Endothelial cell of umbilical vein (primary cell): ENCODE data around the gene UPK3A. TPM values are rescaled to one million over a fixed set of nuclear protein-coding genes. Genes with fewer than 3 reads are reported as not detected.

Experiments used
- BruUV-seq: library from RNA; stranded (reverse); fragments of 400-500 nt; replicated peaks from 2 replicates; lab custom pipeline; 2021; lab: Mats Ljungman, UMichigan
- CTCF ChIA-PET: fragments of 300-600, 350-600 bp; sonication (Branson Sonifier 250); formaldehyde crosslinking; loops from one replicate; lab custom pipeline; 2021; ENCODE audit warnings: antibody characterized with exemption, inconsistent platforms; lab: Charles Lee
- POLR2A ChIA-PET: fragments of 300-600, 350-600 bp; sonication (Branson Sonifier 250); formaldehyde crosslinking; loops from one replicate; lab custom pipeline; 2021; ENCODE audit warnings: antibody characterized with exemption, inconsistent platforms; lab: Charles Lee
- DNase-seq: peaks from one replicate; pipeline ENCODE4 v3.0.0-alpha.2; 2011; ENCODE audit warnings: low read depth, low spot score
- FAIRE-seq: peaks from 2 replicates; lab custom pipeline; 2011; peaks lifted over from hg19 to GRCh38; lab: Jason Lieb, UNC
- H2AFZ ChIP-seq: 2 replicates; pipeline ENCODE4 v1.6.0; 2012; ENCODE audit warnings: low read depth, low read length, control low read depth, inconsistent platforms
- H3K27ac ChIP-seq: 2 replicates; pipeline ENCODE4 v1.5.1; 2011; ENCODE audit warnings: low read depth, mild to moderate bottlenecking, control low read depth, low read length, moderate library complexity; ENCODE audit not compliant: insufficient read depth
- H3K27me3 ChIP-seq, 2 experiments: 2 replicates each; pipeline versions ENCODE4 v1.6.0 to v1.6.1; 2011; ENCODE audit warnings: low read length in 2 of 2, mixed read lengths in 1 of 2; ENCODE audit not compliant: control insufficient read depth in 2 of 2, insufficient read depth in 2 of 2
- H3K36me3 ChIP-seq, 2 experiments: 2 replicates in 1 of 2; 3 replicates in 1 of 2; pipeline ENCODE4 v1.5.1; 2011; ENCODE audit warnings: low read length in 2 of 2, mild to moderate bottlenecking in 1 of 2, moderate library complexity in 1 of 2; ENCODE audit not compliant: control insufficient read depth in 2 of 2, insufficient read depth in 2 of 2; ENCODE audit errors: extremely low read depth in 1 of 2
- H3K4me1 ChIP-seq: 3 replicates; pipeline ENCODE4 v1.5.1; 2011; ENCODE audit warnings: mild to moderate bottlenecking, low read length; ENCODE audit not compliant: control insufficient read depth, insufficient read depth; ENCODE audit errors: extremely low read depth
- H3K4me2 ChIP-seq: 2 replicates; pipeline ENCODE4 v1.6.1; 2011; ENCODE audit warnings: low read length, control low read depth, mixed read lengths; ENCODE audit not compliant: insufficient read depth
- H3K4me3 ChIP-seq, 3 experiments: fragments of 200-600 bp in 1 of 3; sonication (generic), shearing (Covaris generic) in 1 of 3; replicated peaks in 1 of 3; 2 replicates each; pipeline ENCODE4 v1.5.1; 2011 to 2016; ENCODE audit warnings: control low read depth in 3 of 3, low read length in 3 of 3, mild to moderate bottlenecking in 2 of 3, inconsistent platforms in 1 of 3, low read depth in 1 of 3, moderate library complexity in 1 of 3; ENCODE audit not compliant: insufficient read depth in 1 of 3
- H3K79me2 ChIP-seq: 2 replicates; pipeline ENCODE4 v1.6.0; 2012; ENCODE audit warnings: low read length, inconsistent platforms; ENCODE audit not compliant: control insufficient read depth, insufficient read depth
- H3K9ac ChIP-seq: replicated peaks from 2 replicates; pipeline ENCODE3; 2011; ENCODE audit warnings: low read length, control low read depth; ENCODE audit not compliant: insufficient read depth; ENCODE audit errors: extremely low read depth
- H3K9me1 ChIP-seq: replicated peaks from 3 replicates; pipeline ENCODE4 v1.6.0; 2011; ENCODE audit warnings: mild to moderate bottlenecking, low read length; ENCODE audit not compliant: control insufficient read depth, insufficient read depth; ENCODE audit errors: extremely low read depth
- H3K9me3 ChIP-seq: replicated peaks from 2 replicates; pipeline ENCODE4 v1.5.1; 2012; ENCODE audit warnings: low read length, inconsistent platforms; ENCODE audit not compliant: control insufficient read depth, insufficient read depth
- H4K20me1 ChIP-seq: replicated peaks from 2 replicates; pipeline ENCODE3; 2011; ENCODE audit warnings: mild to moderate bottlenecking, low read length; ENCODE audit not compliant: control insufficient read depth, insufficient read depth; ENCODE audit errors: extremely low read depth
- CTCF ChIP-seq, 2 donors: IDR thresholded peaks; 1 replicate in 1 of 2; 2 replicates in 1 of 2; pipeline ENCODE4 v1.5.1; 2011; ENCODE audit warnings: low read length in 2 of 2, mild to moderate bottlenecking in 2 of 2, moderate library complexity in 2 of 2, control low read depth in 1 of 2, inconsistent platforms in 1 of 2, low read depth in 1 of 2; ENCODE audit not compliant: insufficient read depth in 1 of 2; ENCODE audit errors: extremely low read depth in 1 of 2
- EZH2 ChIP-seq: IDR thresholded peaks from 2 replicates; pipeline ENCODE4 v1.6.1; 2012; ENCODE audit warnings: borderline replicate concordance, low read depth, mild to moderate bottlenecking, moderate library complexity, low read length, inconsistent platforms; ENCODE audit not compliant: severe bottlenecking
- FOS ChIP-seq: IDR thresholded peaks from 2 replicates; pipeline ENCODE4 v1.6.1; 2011; ENCODE audit warnings: mild to moderate bottlenecking, low read length, moderate library complexity, borderline replicate concordance; ENCODE audit not compliant: insufficient read depth
- GATA2 ChIP-seq: IDR thresholded peaks from 2 replicates; pipeline ENCODE4 v1.7.0; 2011; ENCODE audit warnings: low read depth, mild to moderate bottlenecking, moderate library complexity, mixed read lengths, low read length; ENCODE audit not compliant: insufficient read length, insufficient read depth
- JUN ChIP-seq: IDR thresholded peaks from 2 replicates; pipeline ENCODE4 v1.6.1; 2011; ENCODE audit warnings: borderline replicate concordance, low read depth; ENCODE audit not compliant: insufficient read length, insufficient read depth
- MAX ChIP-seq: IDR thresholded peaks from 2 replicates; pipeline ENCODE4 v1.6.1; 2011; ENCODE audit not compliant: insufficient read depth, insufficient read length
- MYC ChIP-seq: IDR thresholded peaks from one replicate; pipeline ENCODE4 v1.6.1; 2011; ENCODE audit warnings: mild to moderate bottlenecking, low read depth, low read length
- POLR2A ChIP-seq: IDR thresholded peaks from 2 replicates; pipeline ENCODE4 v1.6.1; 2012; ENCODE audit warnings: low read depth, mild to moderate bottlenecking, control low read depth, low read length
- POLR2AphosphoS5 ChIP-seq: IDR thresholded peaks from 2 replicates; pipeline ENCODE4 v1.6.1; 2012; ENCODE audit warnings: low read depth, mild to moderate bottlenecking, control low read depth, low read length, moderate library complexity; ENCODE audit not compliant: insufficient read depth
- dilution Hi-C: fragments of 300-500 bp; cut with MboI; formaldehyde crosslinking; loops from one replicate; pipeline ENCODE4 v1.15.0; 2019; ENCODE audit warnings: low sequenced_read_pairs; ENCODE audit not compliant: extremely low pct_ligation_motif_present
- intact Hi-C: fragments of 100-400 bp; cut with micrococcal nuclease; formaldehyde crosslinking; loops from one replicate; pipeline ENCODE4 v1.10.0; 2022
- polyA plus RNA-seq, 4 experiments: library from polyadenylated mRNA; depleted of rRNA in 3 of 4; stranded (reverse) in 3 of 4; unstranded in 1 of 4; fragments of >200 nt; gene quantifications; 2 replicates each; pipeline versions ENCODE4 v1.2.1 to v1.2.3, GENCODE V29; 2011 to 2012; ENCODE audit warnings: missing spikeins in 1 of 4
- total RNA-seq: library from RNA; stranded (reverse); gene quantifications from 2 replicates; pipeline ENCODE4 v1.2.3, GENCODE V29; 2021

The UPK3A gene
- total and polyA plus RNA-seq, 2 donors (not counting 3 experiments of a cell fraction or from before 2014, with no cell fraction given) = not detected

- POLR2A ChIA-PET = no interaction called here
- no peaks in the 10 kb centered on the region for H3K9me1 ChIP-seq
- H3K9ac ChIP-seq = no peak overlapping the region
- TF ChIP-seq POLR2AphosphoS5 (no peak), MAX (no peak), EZH2 (no peak), GATA2 (no peak), MYC (no peak), POLR2A (no peak), FOS (no peak), CTCF (IDR thresholded peaks at IDR 0.05; ENCODE audit: extremely low read depth in 1 of 2, insufficient read depth in 1 of 2, low read depth in 1 of 2, low read length in 2 of 2) (no peak), JUN (no peak)
- H3K27me3 ChIP-seq = no peaks in the 10 kb centered on the region
- H3K79me2 ChIP-seq = peaks cover 6% of the 10 kb centered on the region
- H3K9me3 ChIP-seq = no peaks in the 10 kb centered on the region
- H3K27ac ChIP-seq = no peak overlapping the region
- FAIRE-seq = no peak
- H3K36me3 ChIP-seq = no peaks in the 10 kb centered on the region
- no TSS peak for BruUV-seq
- no peak overlapping the region for H3K4me3 ChIP-seq
- DNase-seq = no peak
- no peaks in the 10 kb centered on the region for H4K20me1 ChIP-seq
- no peak overlapping the region for H2AFZ ChIP-seq
- peaks cover 8% of the 10 kb centered on the region for H3K4me1 ChIP-seq
- dilution Hi-C loops (no loop called here), intact Hi-C loops (no loop called here)
- CTCF ChIA-PET = interaction anchor here (0.9 kb wide), 1 partner anchor 12 kb away, joined by 3 read pairs; no protein-coding TSS in a partner anchor
- H3K4me2 ChIP-seq = no peak overlapping the region
Measured at GRCh38 chr22:45305456-45306075, 20.8 kb downstream of the UPK3A start.
